Retinal pigment epithelial cell (primary cell): ENCODE results near the gene C9orf152.
"Not testable (repeated sequence)": the region's sequence is repeated elsewhere in the genome, so short reads cannot be mapped to it uniquely, and the experiment has no call there.

Source experiments
- DNase-seq: peaks from one replicate; pipeline ENCODE4 v3.0.0-alpha.2; 2010; ENCODE audit warnings: low read depth
- H3K4me3 ChIP-seq: 2 replicates; pipeline ENCODE4 v1.5.1; 2011; ENCODE audit warnings: mild to moderate bottlenecking, low read length, control low read depth, moderate library complexity
- CTCF ChIP-seq: conservative IDR thresholded peaks from 2 replicates; pipeline ENCODE4 v1.5.1; 2011; ENCODE audit warnings: low read depth, low read length, control low read depth, inconsistent platforms

The C9orf152 gene

DNA sequence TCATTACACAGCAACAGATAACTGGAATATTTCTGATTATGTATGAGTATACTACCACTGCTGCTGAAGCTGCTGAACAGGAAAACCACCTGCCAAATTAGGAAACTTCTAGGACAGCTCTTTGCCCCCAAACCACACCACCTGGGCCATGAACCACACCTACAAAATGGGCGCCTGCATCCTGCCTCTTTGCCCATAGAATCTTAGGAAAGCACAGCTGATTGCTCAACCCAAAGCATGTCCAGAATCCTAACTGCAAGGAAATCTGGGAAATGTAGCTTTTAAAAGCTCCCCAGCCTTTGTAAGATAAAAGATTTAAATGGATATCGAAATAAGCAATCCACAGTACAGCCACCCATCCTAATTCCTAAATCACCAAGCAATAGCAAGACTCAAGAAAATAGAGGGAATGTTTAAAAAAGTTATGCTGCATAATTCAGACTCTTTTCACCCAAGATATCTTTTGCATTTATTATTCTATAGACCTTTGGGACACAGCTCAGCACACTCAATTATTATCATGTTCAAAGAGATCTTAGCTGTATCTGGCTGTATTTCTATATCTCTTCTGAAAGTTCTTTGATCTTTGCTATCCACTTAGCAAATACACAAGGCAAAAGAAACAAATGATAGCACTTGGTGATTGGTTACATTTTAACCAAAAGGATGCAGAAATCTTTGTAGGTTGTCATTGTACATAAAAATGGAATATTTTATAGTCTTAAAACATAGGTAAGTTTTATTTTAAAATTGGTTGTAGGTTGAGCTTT, 6.8 kb upstream of the C9orf152 start:
- DNase-seq: no peak
- no peak for TF ChIP-seq CTCF
- H3K4me3 ChIP-seq: no peak overlapping the region

- no peak for DNase-seq
- no peak for TF ChIP-seq CTCF
- no peak overlapping the region for H3K4me3 ChIP-seq
Observed at GRCh38 chr9:110214090-110214489, 6.1 kb upstream of the C9orf152 start.

DNA sequence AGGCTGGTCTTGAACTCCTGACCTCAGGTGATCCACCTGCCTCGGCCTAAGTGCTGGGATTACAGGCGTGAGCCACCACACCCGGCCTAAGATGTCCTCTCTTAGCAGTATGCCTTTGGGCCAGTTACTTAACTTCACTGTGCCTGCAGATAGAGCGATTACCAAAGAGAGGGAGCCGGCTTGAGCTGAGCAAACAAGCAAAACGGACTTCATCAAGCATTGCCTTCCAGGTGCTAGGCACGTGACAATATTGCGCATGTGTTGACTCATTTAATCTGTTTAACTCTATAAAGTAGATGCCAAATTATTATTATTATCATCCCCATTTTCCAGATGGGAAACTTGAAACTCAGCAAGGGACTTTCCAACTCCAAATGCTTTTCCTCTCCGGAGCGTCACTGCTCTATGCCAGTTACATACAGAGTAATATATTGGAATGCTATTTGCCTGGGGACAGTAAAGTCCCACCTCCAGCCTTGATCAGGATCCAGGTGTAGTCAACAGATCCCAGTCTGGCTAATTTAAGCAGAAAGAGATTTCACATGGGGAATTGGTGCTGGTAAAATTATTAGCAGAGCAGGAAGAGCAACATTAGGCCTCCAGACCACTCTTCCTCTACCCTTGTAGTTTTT, 5.6 kb upstream of the C9orf152 start:
- no peak for DNase-seq
- H3K4me3 ChIP-seq: no peak overlapping the region
- TF ChIP-seq CTCF: no peak

DNA sequence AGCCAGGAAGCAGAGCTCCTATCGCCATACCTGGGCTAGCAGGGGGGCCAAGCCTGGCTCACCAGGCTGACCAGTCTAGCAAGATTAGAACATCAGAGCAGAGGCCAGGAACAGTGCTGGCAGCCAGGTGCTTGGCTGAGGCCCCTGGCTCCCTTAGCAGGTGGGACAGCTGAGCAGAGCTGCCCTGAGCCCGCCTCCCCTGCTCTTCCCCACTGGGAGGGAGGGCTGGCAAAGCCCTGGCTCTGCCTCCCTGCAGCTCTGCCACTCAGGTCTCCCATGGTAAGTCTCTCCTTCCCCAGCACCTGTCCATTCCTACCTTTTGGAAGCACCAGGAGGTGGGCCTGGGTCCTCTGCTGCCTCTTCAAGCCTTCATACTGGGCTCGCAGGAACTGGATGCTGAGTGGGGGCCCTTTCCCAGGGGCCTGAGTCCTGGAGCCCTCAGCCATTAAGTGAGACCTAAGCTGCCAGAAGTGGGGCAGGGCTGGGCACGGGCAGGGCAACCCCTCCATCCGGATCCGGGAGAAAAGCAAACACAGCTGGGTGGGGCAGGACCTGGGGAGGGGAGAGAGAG, 803 bp downstream of the C9orf152 start:
- DNase-seq: no peak
- no peak for TF ChIP-seq CTCF
- H3K4me3 ChIP-seq: no peak overlapping the region

DNA sequence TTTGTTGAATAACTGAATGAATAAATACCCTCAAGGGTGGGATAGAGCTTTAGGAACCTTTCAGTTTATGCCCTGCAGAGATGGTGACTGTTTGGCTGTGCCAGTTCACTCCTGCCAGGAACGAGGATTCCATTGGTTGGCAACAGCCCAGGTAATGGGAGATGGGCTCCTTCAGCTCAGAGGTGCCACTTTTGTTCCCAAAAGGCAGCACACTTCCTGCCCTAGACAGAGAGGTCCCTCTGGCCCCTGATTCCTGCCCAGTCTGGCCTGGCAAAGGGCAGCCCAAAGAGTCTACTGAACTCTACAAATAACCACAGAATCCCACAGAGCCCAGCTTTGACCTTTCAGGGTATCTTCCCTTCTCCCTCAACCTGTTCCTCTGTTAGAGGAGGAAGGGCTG, 1.6 kb downstream of the C9orf152 start:
- DNase-seq: no peak
- no peak for TF ChIP-seq CTCF

DNA sequence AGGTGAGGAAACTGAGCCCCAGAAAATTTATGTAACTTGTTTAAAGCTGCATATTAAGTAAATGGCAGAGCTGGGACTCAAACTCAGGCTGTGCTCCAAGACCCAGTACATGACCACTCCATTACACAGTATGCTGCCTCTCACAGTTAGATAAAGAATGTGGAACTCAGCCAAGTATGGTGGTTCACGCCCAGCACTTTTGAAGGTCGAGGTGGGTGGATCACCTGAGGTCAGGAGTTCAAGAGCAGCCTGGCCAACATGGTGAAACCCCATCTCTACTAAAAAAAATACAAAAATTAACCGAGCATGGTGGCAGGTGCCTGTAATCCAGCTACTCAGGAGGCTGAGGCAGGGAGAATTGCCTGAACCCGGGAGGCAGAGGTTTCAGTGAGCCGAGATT, 2.3 kb downstream of the C9orf152 start:
- not testable (repeated sequence) for H3K4me3 ChIP-seq, DNase-seq

More for the DNA sequence above, 1.6 kb downstream of the C9orf152 start:
- no peak overlapping the region for H3K4me3 ChIP-seq

DNA sequence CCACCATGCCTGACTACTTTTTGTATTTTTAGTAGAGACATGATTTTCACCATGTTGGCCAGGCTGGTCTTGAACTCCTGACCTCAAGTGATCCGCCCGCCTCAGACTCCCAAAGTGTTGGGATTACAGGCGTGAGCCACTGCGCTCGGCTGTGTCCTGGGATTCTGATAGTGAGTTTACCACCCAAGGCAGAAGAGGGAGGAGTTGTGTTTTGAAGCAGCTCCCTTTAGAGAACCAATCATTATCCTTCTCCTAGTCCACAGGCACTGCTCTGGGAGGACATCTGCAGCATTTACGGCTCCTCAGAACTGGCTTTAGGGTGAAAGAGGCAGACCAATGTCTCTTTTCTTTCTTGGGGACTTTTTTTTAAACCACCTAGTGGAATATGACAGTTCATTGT, 5.7 kb downstream of the C9orf152 start:
- no peak overlapping the region for H3K4me3 ChIP-seq
- no peak for TF ChIP-seq CTCF
- DNase-seq: no peak
